ENCODE results near the gene RNF208.
"Not testable (repeated sequence)": the region's sequence is repeated elsewhere in the genome, so short reads cannot be mapped to it uniquely, and the experiment has no call there.

Gene RNF208

DNA sequence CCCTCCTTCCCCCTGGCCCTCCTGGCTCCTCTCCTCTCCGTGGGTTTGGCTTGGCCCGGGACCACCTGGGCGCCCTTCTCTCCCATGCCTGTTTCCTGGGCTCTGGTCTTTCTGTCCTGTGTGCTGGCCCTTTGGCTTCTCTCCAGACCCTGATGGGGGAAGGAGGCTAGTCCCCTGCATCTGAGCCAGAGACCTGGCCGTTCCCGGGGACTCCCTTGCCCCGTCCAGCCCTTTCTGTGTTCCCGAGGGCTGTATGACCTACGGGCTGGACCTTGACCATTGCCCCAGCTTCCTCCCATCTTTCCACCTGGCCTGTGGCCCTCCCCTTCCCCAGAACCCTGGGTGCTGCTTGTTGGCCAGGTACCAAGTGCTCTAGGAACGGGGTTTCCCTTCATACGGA, 41.5 kb upstream of the RNF208 start:
- POLR2A ChIA-PET, result interaction anchor here (1.6 kb wide), 1 partner anchor 14 kb away, joined by 8 read pairs; the partner anchor contains the start of gene TOR4A
- CTCF ChIA-PET, result interaction anchor here (1.5 kb wide), 1 partner anchor 27 kb away, joined by 3 read pairs; no protein-coding TSS in a partner anchor
- TF ChIP-seq, protein P1, sequence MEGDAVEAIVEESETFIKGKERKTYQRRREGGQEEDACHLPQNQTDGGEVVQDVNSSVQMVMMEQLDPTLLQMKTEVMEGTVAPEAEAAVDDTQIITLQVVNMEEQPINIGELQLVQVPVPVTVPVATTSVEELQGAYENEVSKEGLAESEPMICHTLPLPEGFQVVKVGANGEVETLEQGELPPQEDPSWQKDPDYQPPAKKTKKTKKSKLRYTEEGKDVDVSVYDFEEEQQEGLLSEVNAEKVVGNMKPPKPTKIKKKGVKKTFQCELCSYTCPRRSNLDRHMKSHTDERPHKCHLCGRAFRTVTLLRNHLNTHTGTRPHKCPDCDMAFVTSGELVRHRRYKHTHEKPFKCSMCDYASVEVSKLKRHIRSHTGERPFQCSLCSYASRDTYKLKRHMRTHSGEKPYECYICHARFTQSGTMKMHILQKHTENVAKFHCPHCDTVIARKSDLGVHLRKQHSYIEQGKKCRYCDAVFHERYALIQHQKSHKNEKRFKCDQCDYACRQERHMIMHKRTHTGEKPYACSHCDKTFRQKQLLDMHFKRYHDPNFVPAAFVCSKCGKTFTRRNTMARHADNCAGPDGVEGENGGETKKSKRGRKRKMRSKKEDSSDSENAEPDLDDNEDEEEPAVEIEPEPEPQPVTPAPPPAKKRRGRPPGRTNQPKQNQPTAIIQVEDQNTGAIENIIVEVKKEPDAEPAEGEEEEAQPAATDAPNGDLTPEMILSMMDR (IDR thresholded peaks at IDR 0.05; ENCODE audit: insufficient read depth, low read length, missing control alignments), result no peak
- H3K4me3 ChIP-seq (ENCODE audit: low read depth, low read length), result no peak overlapping the region
- no peak for DNase-seq (ENCODE audit: low read depth, low spot score)

DNA sequence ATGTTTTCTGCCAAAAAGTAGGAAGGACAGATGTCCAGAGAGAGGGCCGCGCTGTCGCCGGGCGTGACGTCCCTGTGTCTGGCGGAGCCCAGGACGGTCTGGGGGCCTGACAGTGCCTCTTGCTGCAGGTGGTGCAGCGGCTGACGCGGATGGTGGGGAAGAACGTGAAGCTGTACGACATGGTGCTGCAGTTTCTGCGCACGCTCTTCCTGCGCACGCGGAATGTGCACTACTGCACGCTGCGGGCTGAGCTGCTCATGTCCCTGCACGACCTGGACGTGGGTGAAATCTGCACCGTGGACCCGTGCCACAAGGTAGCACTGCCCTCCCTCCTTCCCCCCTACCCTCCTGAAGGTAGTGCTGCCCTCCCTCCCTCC, 40.9 kb upstream of the RNF208 start:
- TF ChIP-seq, protein P1 (IDR thresholded peaks at IDR 0.05; ENCODE audit: insufficient read depth, low read length, missing control alignments), result no peak
- ChIA-PET CTCF (interaction anchor here (1.1 to 1.3 kb wide), 4 partner anchors 8 to 86 kb away, joined by 3 read pairs; no protein-coding TSS in a partner anchor), POLR2A (interaction anchor here (1.2 kb wide), 1 partner anchor 22 kb away, joined by 5 read pairs; no protein-coding TSS in a partner anchor)
- no peak overlapping the region for H3K4me3 ChIP-seq (ENCODE audit: low read depth, low read length)
- DNase-seq (ENCODE audit: low read depth, low spot score), result no peak

DNA sequence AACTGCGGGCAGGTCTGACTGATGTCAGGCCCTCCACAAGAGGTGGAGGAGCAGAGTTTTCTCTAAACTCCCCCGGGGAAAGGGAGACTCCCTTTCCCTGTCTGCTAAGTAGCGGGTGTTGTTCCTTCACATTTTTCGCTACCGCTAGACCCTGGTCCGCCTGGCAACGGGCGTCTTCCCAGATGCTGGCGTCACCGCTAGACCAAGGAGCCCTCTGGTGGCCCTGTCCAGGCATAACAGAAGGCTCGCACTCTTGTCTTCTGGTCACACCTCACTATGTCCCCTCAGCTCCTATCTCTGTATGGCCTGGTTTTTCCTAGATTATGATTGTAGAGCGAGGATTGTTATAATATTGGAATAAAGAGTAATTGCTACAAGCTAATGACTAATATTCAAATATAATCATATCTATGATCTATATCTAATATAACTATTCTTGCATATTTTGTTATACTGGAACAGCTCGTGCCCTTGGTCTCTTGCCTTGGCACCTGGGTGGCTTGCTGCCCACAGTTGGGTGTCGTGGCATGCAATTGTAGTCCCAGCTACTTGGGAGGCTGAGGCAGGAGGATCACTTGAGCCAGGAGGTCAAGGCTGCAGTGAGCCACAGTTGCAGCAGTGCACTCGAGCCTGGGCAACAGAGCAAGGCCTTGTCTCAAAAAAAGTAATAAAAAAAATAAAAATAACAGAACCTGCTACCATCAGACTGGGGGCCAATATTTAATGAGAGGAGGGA, 40.3 kb upstream of the RNF208 start:
- not testable (repeated sequence) for DNase-seq (ENCODE audit: low read depth, low spot score); H3K4me3 ChIP-seq (ENCODE audit: low read depth, low read length)
- ChIA-PET CTCF (interaction anchor here (0.6 to 1.6 kb wide), 9 partner anchors 9 to 165 kb away, joined by 3 to 7 read pairs (median 3); partner anchors contain the start of gene TOR4A), POLR2A (interaction anchor here (1.2 kb wide), 1 partner anchor 22 kb away, joined by 5 read pairs; no protein-coding TSS in a partner anchor)
- TF ChIP-seq, protein P1 (IDR thresholded peaks at IDR 0.05; ENCODE audit: insufficient read depth, low read length, missing control alignments), result peak; percentile 18

DNA sequence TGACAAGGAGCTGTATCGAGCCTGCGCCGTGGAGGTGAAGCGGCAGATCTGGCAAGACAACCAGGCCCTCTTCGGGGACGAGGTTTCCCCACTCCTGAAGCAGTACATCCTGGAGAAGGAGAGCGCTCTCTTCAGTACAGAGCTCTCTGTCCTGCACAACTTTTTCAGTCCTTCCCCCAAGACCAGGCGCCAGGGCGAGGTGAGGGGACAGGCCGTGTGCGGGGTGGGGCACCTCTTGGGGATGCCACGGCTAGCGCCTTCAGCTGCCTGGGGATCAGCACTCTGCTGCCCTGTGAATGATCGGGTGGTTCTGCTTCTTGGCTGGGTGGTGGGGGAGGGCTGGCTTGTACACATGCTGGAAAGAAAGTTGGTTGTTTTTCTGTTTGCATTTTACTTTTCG, 34.8 kb upstream of the RNF208 start:
- POLR2A ChIA-PET, result interaction anchor here (6.8 kb wide), 1 partner anchor 14 kb away, joined by 164 read pairs; the partner anchor contains the start of gene TUBB4B
- CTCF ChIA-PET, result interaction anchor here (0.6 to 4.5 kb wide), 5 partner anchors 14 to 221 kb away, joined by 3 to 24 read pairs (median 4); partner anchors contain the start of gene TOR4A
- TF ChIP-seq, protein P1 (IDR thresholded peaks at IDR 0.05; ENCODE audit: insufficient read depth, low read length, missing control alignments), result no peak
- peak overlapping the region; percentile 88 for H3K4me3 ChIP-seq (ENCODE audit: low read depth, low read length)
- DNase-seq (ENCODE audit: low read depth, low spot score), result no peak

DNA sequence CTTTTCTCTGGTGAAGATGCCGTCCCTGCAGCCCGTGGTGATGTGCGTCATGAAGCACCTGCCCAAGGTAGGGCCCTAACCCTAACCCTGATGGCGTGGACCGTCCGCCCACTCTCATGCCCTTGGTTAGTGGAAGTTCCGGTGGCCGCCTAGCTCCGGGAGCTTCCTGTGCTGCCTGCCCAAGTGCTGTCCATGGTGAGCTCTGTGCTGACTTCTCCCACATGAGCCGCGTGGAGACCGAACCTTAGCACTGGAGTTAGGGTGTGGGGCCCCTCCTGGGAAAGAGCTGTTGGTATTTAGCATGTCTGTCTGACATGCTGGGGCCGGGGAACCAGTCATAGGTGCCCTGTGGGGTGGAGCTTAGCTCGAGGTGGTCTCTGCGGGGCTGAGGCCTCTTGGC, 34.3 kb upstream of the RNF208 start:
- H3K4me3 ChIP-seq (ENCODE audit: low read depth, low read length), result peak overlapping the region; percentile 88
- CTCF ChIA-PET, result interaction anchor here (0.6 to 4.5 kb wide), 5 partner anchors 9 to 221 kb away, joined by 3 to 24 read pairs (median 4); partner anchors contain the start of gene TOR4A
- TF ChIP-seq, protein P1 (IDR thresholded peaks at IDR 0.05; ENCODE audit: insufficient read depth, low read length, missing control alignments), result no peak

More for the DNA sequence above, 34.3 kb upstream of the RNF208 start:
- no peak for DNase-seq (ENCODE audit: low read depth, low spot score)
- POLR2A ChIA-PET, result interaction anchor here (6.8 kb wide), 1 partner anchor 14 kb away, joined by 164 read pairs; the partner anchor contains the start of gene TUBB4B
